Gastroesophageal sphincter (tissue), 3 donors: ENCODE data around the gene FETUB.

ENCODE experiments used
- CTCF ChIP-seq, 4 experiments: fragments of 200-600 bp in 2 of 4; fragments of 450-650 bp in 2 of 4; sonication (generic) in 1 of 4; IDR thresholded peaks; one replicate each; pipeline ENCODE4 v1.5.1; 2017 to 2019; ENCODE audit warnings: antibody characterized with exemption in 4 of 4, mild to moderate bottlenecking in 2 of 4, moderate library complexity in 2 of 4
- EP300 ChIP-seq: sonication (generic); formaldehyde crosslinking; IDR thresholded peaks from one replicate; pipeline ENCODE4 v1.6.1; 2017; ENCODE audit warnings: antibody characterized with exemption, mild to moderate bottlenecking

- TF ChIP-seq CTCF (IDR thresholded peaks at IDR 0.05) (no peak), EP300 (no peak)
Observed at GRCh38 chr3:186696522-186696921, 56.3 kb downstream of the FETUB start.
